Neural cell (in vitro differentiated cells): ENCODE measurements around the gene RHOF. TPM values are rescaled to one million over a fixed set of nuclear protein-coding genes. Genes with fewer than 3 reads are reported as not detected.

Experiments
- H2AFZ ChIP-seq: fragments of 200-600, 300-800 bp; sonication (generic), shearing (Covaris generic); 2 replicates; pipeline ENCODE4 v1.6.0; 2014; ENCODE audit warnings: low read depth, mild to moderate bottlenecking, antibody characterized with exemption, low read length, moderate library complexity
- H3F3A ChIP-seq: fragments of 200-600 bp; shearing (Covaris generic); 2 replicates; pipeline ENCODE4 v1.6.1; 2016; ENCODE audit warnings: mild to moderate bottlenecking, moderate library complexity, mixed read lengths, antibody characterized with exemption, low read length; ENCODE audit not compliant: insufficient read depth, poor library complexity, severe bottlenecking
- H3K27ac ChIP-seq: fragments of 200-600, 300-800 bp; sonication (generic), shearing (Covaris generic); 2 replicates; pipeline ENCODE4 v1.5.1; 2014; ENCODE audit warnings: mild to moderate bottlenecking, low read length, moderate library complexity
- H3K27me3 ChIP-seq: fragments of 300-800, 200-600 bp; sonication (generic), shearing (Covaris generic); 2 replicates; pipeline ENCODE4 v1.6.0; 2014; ENCODE audit warnings: mild to moderate bottlenecking, low read depth, low read length, moderate library complexity; ENCODE audit not compliant: insufficient read depth
- H3K36me3 ChIP-seq: fragments of 300-800, 200-600 bp; sonication (generic), shearing (Covaris generic); 2 replicates; pipeline ENCODE4 v1.5.1; 2014; ENCODE audit warnings: mild to moderate bottlenecking, antibody characterized with exemption, low read length, moderate library complexity; ENCODE audit not compliant: insufficient read depth
- H3K4me2 ChIP-seq: fragments of 300-800, 200-600 bp; sonication (generic), shearing (Covaris generic); 2 replicates; pipeline ENCODE4 v1.6.0; 2014; ENCODE audit warnings: mild to moderate bottlenecking, low read length
- H3K4me3 ChIP-seq: fragments of 300-800, 200-600 bp; sonication (generic), shearing (Covaris generic); 2 replicates; pipeline ENCODE4 v1.5.1; 2014; ENCODE audit warnings: mild to moderate bottlenecking, low read length, moderate library complexity
- H3K79me2 ChIP-seq: fragments of 200-600 bp; shearing (Covaris generic); replicated peaks from 2 replicates; pipeline ENCODE4 v1.6.0; 2014; ENCODE audit warnings: mild to moderate bottlenecking, low read length, moderate library complexity; ENCODE audit not compliant: insufficient read depth
- H3K9ac ChIP-seq: fragments of 300-800, 200-600 bp; sonication (generic), shearing (Covaris generic); 2 replicates; pipeline ENCODE4 v1.6.1; 2016; ENCODE audit warnings: mild to moderate bottlenecking, low read length, mixed read lengths
- H3K9me2 ChIP-seq: fragments of 200-600 bp; shearing (Covaris generic); 2 replicates; pipeline ENCODE4 v1.6.1; 2016; ENCODE audit warnings: mild to moderate bottlenecking, low read length, mixed read lengths; ENCODE audit not compliant: insufficient read depth
- H3K9me3 ChIP-seq: fragments of 200-600, 300-800 bp; sonication (generic), shearing (Covaris generic); 2 replicates; pipeline ENCODE4 v1.6.1; 2016; ENCODE audit warnings: mild to moderate bottlenecking, mixed run types, low read length, moderate library complexity, mixed read lengths
- H4K20me1 ChIP-seq: fragments of 200-600 bp; shearing (Covaris generic); 2 replicates; pipeline ENCODE4 v1.6.1; 2016; ENCODE audit warnings: mild to moderate bottlenecking, mixed run types; ENCODE audit not compliant: insufficient read depth
- CTCF ChIP-seq: fragments of 450-650 bp; IDR thresholded peaks from 2 replicates; pipeline ENCODE4 v1.5.1; 2014; ENCODE audit warnings: antibody characterized with exemption, mild to moderate bottlenecking, moderate library complexity; ENCODE audit not compliant: poor library complexity, severe bottlenecking
- EP300 ChIP-seq: fragments of 450-650 bp; conservative IDR thresholded peaks from 2 replicates; pipeline ENCODE4 v1.6.1; 2014; ENCODE audit warnings: antibody characterized with exemption, mild to moderate bottlenecking, moderate library complexity; ENCODE audit not compliant: poor library complexity, severe bottlenecking
- EZH2 ChIP-seq: fragments of 200-600, 300-800 bp; shearing (Covaris generic), sonication (generic); IDR thresholded peaks from 2 replicates; pipeline ENCODE4 v1.6.1; 2014; ENCODE audit warnings: antibody characterized with exemption, low read length, borderline replicate concordance, mild to moderate bottlenecking; ENCODE audit not compliant: insufficient read depth, poor library complexity, severe bottlenecking
- MXI1 ChIP-seq: fragments of 450-650 bp; conservative IDR thresholded peaks from 2 replicates; pipeline ENCODE4 v1.6.1; 2014; ENCODE audit warnings: antibody characterized with exemption, mild to moderate bottlenecking; ENCODE audit not compliant: poor library complexity, severe bottlenecking
- POLR2AphosphoS5 ChIP-seq: IDR thresholded peaks from 2 replicates; pipeline ENCODE4 v1.6.1; 2012
- RAD21 ChIP-seq: fragments of 450-650 bp; conservative IDR thresholded peaks from 2 replicates; pipeline ENCODE4 v1.6.1; 2014; ENCODE audit warnings: antibody characterized with exemption, mild to moderate bottlenecking, moderate library complexity
- SMC3 ChIP-seq: fragments of 450-650 bp; conservative IDR thresholded peaks from 2 replicates; pipeline ENCODE4 v1.6.1; 2014; ENCODE audit warnings: antibody characterized with exemption, mild to moderate bottlenecking, moderate library complexity; ENCODE audit not compliant: poor library complexity
- TAF1 ChIP-seq: IDR thresholded peaks from 2 replicates; pipeline ENCODE4 v1.6.1; 2012; ENCODE audit warnings: low read depth
- polyA plus RNA-seq: library from polyadenylated mRNA; depleted of rRNA; stranded (reverse); fragments of >200 nt; gene quantifications from 2 replicates; pipeline ENCODE4 v1.2.3, GENCODE V29; 2014
- TF ChIP-seq, protein P1 (sequence below): IDR thresholded peaks from 2 replicates; pipeline ENCODE4 v1.6.1; 2012; ENCODE audit warnings: borderline replicate concordance

Gene RHOF
- polyA plus RNA-seq, 1 donor from 2014 or later: 14.7 TPM

GRCh38 chr12:121750507-121750955 is 43.0 kb downstream of the RHOF start:
- no peaks in the 10 kb centered on the region for H3K27me3 ChIP-seq
- no peak overlapping the region for H3K4me2 ChIP-seq
- H4K20me1 ChIP-seq: no peaks in the 10 kb centered on the region
- H3K36me3 ChIP-seq: no peaks in the 10 kb centered on the region
- H3K9me3 ChIP-seq: no peaks in the 10 kb centered on the region
- no peaks in the 10 kb centered on the region for H3K9me2 ChIP-seq
- H3F3A ChIP-seq: no peaks in the 10 kb centered on the region
- H3K9ac ChIP-seq: no peak overlapping the region
- no peak overlapping the region for H3K27ac ChIP-seq
- no peak overlapping the region for H3K4me3 ChIP-seq
- no peak overlapping the region for H2AFZ ChIP-seq
- H3K79me2 ChIP-seq: no peaks in the 10 kb centered on the region
- TF ChIP-seq EZH2 (no peak), MXI1 (no peak), EP300 (no peak), SMC3 (no peak), CTCF (no peak), POLR2AphosphoS5 (no peak), TAF1 (no peak), RAD21 (no peak)
- TF ChIP-seq, protein P1, sequence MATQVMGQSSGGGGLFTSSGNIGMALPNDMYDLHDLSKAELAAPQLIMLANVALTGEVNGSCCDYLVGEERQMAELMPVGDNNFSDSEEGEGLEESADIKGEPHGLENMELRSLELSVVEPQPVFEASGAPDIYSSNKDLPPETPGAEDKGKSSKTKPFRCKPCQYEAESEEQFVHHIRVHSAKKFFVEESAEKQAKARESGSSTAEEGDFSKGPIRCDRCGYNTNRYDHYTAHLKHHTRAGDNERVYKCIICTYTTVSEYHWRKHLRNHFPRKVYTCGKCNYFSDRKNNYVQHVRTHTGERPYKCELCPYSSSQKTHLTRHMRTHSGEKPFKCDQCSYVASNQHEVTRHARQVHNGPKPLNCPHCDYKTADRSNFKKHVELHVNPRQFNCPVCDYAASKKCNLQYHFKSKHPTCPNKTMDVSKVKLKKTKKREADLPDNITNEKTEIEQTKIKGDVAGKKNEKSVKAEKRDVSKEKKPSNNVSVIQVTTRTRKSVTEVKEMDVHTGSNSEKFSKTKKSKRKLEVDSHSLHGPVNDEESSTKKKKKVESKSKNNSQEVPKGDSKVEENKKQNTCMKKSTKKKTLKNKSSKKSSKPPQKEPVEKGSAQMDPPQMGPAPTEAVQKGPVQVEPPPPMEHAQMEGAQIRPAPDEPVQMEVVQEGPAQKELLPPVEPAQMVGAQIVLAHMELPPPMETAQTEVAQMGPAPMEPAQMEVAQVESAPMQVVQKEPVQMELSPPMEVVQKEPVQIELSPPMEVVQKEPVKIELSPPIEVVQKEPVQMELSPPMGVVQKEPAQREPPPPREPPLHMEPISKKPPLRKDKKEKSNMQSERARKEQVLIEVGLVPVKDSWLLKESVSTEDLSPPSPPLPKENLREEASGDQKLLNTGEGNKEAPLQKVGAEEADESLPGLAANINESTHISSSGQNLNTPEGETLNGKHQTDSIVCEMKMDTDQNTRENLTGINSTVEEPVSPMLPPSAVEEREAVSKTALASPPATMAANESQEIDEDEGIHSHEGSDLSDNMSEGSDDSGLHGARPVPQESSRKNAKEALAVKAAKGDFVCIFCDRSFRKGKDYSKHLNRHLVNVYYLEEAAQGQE: no peak

DNA sequence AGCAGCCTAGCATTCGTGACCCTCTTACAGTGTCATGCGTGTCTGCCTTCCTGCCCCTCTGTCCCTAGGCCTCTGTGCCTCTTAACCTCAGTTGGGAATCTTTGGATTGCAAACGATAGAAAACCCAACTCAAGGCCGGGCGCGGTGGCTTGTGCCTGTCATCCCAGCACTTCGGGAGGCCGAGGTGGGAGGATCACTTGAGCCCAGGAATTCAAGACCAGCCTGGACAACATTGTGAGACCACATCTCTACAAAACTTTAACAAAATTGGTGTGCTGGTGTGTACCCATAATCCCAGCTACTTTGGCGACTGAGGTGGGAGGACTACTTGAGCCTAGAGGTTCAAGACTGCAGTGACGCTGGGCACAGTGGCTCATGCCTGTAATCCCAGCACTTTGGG is 44.2 kb downstream of the RHOF start:
- Histone ChIP-seq H3K27ac (no peak overlapping the region), H2AFZ (no peak overlapping the region), H3K4me2 (no peak overlapping the region), H3K4me3 (no peak overlapping the region), H3K9me3 (no peaks in the 10 kb centered on the region), H4K20me1 (no peaks in the 10 kb centered on the region), H3K9me2 (no peaks in the 10 kb centered on the region), H3K9ac (no peak overlapping the region), H3F3A (no peaks in the 10 kb centered on the region), H3K79me2 (no peaks in the 10 kb centered on the region), H3K27me3 (no peaks in the 10 kb centered on the region), H3K36me3 (no peaks in the 10 kb centered on the region)
- TF ChIP-seq MXI1 (no peak), EZH2 (no peak), RAD21 (no peak), EP300 (no peak), CTCF (no peak), POLR2AphosphoS5 (no peak), TAF1 (no peak), SMC3 (no peak)
- TF ChIP-seq, protein P1: no peak
